WI38 (cell line): Measurements from ENCODE around the gene TMEM182.

Experiments
- H3K4me3 ChIP-seq: 2 replicates; pipeline ENCODE4 v1.5.1; 2011; ENCODE audit warnings: low read depth, mild to moderate bottlenecking, control low read depth, low read length
- CTCF ChIP-seq: IDR thresholded peaks from 2 replicates; pipeline ENCODE4 v1.5.1; 2012; ENCODE audit warnings: low read depth, mild to moderate bottlenecking, control low read depth, low read length

The TMEM182 gene

GRCh38 chr2:102753563-102754159 lies 8.2 kb upstream of the TMEM182 start:
- peak; percentile 51; the same call in 1 of the 2 replicates for TF ChIP-seq CTCF
- H3K4me3 ChIP-seq, result no peak overlapping the region

GRCh38 chr2:102754456-102755145 lies 7.2 kb upstream of the TMEM182 start:
- no peak for TF ChIP-seq CTCF

GRCh38 chr2:102755284-102755683 lies 6.5 kb upstream of the TMEM182 start:
- TF ChIP-seq CTCF, result no peak
- H3K4me3 ChIP-seq, result no peak overlapping the region

More at GRCh38 chr2:102754456-102755145, 7.2 kb upstream of the TMEM182 start:
- no peak overlapping the region for H3K4me3 ChIP-seq

GRCh38 chr2:102758439-102758838 lies 3.4 kb upstream of the TMEM182 start:
- H3K4me3 ChIP-seq, result no peak overlapping the region
- TF ChIP-seq CTCF, result no peak

GRCh38 chr2:102764083-102764482 lies 2.3 kb downstream of the TMEM182 start:
- no peak for TF ChIP-seq CTCF
- no peak overlapping the region for H3K4me3 ChIP-seq

GRCh38 chr2:102765061-102765460 lies 3.2 kb downstream of the TMEM182 start:
- no peak for TF ChIP-seq CTCF
- H3K4me3 ChIP-seq, result no peak overlapping the region

- no peak overlapping the region for H3K4me3 ChIP-seq
- no peak for TF ChIP-seq CTCF
These were observed 6.4 kb downstream of the TMEM182 start for GRCh38 chr2:102768253-102768652.
